Measurements from ENCODE around the gene CLDN7.

The CLDN7 gene, protein sequence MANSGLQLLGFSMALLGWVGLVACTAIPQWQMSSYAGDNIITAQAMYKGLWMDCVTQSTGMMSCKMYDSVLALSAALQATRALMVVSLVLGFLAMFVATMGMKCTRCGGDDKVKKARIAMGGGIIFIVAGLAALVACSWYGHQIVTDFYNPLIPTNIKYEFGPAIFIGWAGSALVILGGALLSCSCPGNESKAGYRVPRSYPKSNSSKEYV

DNA sequence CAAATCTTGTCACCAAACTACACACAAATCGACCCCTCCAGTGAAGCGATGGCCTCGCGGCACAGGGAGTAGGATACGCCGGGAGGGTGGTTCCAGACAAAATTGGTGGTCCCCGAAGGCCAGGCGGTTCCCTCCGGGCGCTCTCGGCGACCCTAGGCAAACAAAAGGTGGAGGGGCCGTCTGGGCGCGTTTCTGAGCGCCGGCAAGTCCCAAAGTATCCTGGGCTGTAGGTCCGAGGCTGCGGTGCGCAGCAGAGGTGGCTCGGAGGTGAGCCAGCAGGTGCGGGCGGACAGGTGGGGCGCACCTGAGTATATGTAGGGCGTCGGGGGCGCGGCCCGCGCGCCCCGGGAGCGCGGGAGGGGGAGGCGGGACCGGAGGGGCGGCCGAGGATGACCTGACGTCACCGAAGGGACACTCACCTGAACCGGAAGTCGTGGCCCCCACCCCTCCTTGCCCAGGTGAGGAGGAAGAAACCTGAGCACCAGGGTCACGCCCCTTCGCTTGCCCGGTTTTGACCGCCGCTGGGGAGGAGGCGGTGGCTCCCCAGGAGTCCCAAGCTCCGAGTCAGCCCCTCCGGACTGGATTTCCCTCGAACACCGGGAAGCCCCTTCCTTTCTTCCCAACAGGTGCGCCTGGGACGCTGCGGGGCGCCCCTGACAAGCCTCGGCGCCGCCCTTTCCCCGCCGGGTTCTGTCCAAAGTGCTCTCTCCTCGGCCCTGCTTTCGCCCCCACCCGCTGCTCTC lies at the start of gene CLDN7:
Gene CLDN7, minus strand, starts transcription at position 287 of the 743 bp plus-strand sequence. CDS start 435 bp downstream, outside the sequence.
- H3K4me3 ChIP-seq (ENCODE audit: low read depth, low read length), result peak within 1 kb of the TSS; percentile 50
- DNase-seq (ENCODE audit: low read depth), result no peak
- TF ChIP-seq, protein P1, sequence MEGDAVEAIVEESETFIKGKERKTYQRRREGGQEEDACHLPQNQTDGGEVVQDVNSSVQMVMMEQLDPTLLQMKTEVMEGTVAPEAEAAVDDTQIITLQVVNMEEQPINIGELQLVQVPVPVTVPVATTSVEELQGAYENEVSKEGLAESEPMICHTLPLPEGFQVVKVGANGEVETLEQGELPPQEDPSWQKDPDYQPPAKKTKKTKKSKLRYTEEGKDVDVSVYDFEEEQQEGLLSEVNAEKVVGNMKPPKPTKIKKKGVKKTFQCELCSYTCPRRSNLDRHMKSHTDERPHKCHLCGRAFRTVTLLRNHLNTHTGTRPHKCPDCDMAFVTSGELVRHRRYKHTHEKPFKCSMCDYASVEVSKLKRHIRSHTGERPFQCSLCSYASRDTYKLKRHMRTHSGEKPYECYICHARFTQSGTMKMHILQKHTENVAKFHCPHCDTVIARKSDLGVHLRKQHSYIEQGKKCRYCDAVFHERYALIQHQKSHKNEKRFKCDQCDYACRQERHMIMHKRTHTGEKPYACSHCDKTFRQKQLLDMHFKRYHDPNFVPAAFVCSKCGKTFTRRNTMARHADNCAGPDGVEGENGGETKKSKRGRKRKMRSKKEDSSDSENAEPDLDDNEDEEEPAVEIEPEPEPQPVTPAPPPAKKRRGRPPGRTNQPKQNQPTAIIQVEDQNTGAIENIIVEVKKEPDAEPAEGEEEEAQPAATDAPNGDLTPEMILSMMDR (conservative IDR thresholded peaks at IDR 0.05; ENCODE audit: low read depth, low read length), result no peak

DNA sequence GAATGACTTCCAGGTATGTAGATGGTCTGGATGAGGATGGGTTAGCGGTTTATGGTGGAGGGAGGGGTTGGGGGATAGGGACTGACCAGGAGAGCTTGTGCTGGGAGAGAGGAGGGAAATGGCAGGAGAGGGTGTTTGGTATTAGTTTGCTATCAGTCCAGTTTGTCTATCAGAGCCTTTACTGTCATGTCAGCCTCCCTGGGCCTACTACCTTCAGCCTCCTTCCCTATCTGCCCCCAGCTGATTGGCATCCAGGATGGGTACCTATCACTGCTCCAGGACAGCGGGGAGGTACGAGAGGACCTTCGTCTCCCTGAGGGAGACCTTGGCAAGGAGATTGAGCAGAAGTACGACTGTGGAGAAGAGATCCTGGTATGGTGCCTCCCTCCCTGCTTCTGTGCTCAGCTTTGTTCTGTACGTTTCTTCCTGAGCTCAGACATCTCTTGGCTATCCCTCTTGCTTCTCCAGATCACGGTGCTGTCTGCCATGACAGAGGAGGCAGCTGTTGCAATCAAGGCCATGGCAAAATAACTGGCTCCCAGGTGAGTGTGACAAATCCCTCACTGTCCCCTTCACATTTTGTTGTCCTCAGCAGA lies 48.9 kb upstream of the CLDN7 start:
- TF ChIP-seq, protein P1 (conservative IDR thresholded peaks at IDR 0.05; ENCODE audit: low read depth, low read length), result no peak

DNA sequence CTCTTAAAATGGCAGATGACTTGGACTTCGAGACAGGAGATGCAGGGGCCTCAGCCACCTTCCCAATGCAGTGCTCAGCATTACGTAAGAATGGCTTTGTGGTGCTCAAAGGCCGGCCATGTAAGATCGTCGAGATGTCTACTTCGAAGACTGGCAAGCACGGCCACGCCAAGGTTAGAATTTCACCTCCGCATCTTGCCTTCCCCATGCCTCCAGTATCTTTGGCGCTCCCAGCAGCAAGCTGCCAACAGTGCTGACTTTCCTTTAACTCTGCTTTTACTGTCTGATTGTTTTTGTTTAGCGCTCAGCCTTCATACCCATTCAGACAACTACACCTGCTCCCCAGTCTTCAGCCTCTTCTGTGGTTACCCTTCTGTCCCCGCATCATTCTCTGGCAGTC lies 47.4 kb upstream of the CLDN7 start:
- TF ChIP-seq, protein P1 (conservative IDR thresholded peaks at IDR 0.05; ENCODE audit: low read depth, low read length), result no peak
- no peak overlapping the region for H3K4me3 ChIP-seq (ENCODE audit: low read depth, low read length)
- no peak for DNase-seq (ENCODE audit: low read depth)

More for the DNA sequence above, 48.9 kb upstream of the CLDN7 start:
- H3K4me3 ChIP-seq (ENCODE audit: low read depth, low read length), result no peak overlapping the region
- no peak for DNase-seq (ENCODE audit: low read depth)

DNA sequence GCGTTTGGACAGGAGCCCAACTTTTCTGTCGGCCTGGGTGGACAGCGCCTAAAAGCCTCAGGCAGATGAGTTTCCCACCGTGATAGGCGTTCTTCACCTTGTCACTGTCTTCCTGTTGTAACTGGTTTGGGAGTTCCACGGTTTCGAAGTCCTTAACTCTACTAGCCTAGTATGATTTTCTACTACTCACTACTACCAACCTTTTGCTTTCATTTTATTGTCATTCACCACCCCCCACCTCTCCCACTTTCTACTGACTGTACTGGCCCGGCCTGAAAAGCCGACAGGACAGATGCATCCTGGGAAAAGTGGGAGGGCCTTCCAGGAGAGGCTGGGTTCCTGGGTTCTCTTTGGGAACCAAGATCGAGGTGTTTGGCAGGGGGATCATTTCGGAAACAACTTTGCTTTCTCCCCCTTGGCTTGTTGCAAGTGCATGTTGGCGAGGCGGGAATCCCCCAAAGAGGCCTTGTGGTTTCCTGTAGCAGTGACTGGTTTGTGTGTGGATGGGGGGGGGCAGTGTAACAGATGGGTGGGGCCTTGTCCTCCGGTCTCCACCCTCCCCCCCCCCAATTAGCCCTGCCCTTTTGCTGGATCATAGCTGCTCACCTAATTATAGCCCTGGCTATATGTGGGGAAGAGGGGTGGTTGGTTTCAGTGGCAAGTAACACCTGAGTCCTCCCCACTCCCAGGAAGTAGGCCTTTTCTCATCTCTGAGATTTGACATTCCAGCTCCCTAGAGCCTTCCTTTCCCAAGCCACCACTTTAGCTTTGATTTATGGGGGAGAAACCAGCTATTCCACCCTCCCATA lies 46.6 kb upstream of the CLDN7 start:
- TF ChIP-seq, protein P1 (conservative IDR thresholded peaks at IDR 0.05; ENCODE audit: low read depth, low read length), result no peak
- H3K4me3 ChIP-seq (ENCODE audit: low read depth, low read length), result peak overlapping the region; percentile 72
- DNase-seq (ENCODE audit: low read depth), result peak; percentile 88

DNA sequence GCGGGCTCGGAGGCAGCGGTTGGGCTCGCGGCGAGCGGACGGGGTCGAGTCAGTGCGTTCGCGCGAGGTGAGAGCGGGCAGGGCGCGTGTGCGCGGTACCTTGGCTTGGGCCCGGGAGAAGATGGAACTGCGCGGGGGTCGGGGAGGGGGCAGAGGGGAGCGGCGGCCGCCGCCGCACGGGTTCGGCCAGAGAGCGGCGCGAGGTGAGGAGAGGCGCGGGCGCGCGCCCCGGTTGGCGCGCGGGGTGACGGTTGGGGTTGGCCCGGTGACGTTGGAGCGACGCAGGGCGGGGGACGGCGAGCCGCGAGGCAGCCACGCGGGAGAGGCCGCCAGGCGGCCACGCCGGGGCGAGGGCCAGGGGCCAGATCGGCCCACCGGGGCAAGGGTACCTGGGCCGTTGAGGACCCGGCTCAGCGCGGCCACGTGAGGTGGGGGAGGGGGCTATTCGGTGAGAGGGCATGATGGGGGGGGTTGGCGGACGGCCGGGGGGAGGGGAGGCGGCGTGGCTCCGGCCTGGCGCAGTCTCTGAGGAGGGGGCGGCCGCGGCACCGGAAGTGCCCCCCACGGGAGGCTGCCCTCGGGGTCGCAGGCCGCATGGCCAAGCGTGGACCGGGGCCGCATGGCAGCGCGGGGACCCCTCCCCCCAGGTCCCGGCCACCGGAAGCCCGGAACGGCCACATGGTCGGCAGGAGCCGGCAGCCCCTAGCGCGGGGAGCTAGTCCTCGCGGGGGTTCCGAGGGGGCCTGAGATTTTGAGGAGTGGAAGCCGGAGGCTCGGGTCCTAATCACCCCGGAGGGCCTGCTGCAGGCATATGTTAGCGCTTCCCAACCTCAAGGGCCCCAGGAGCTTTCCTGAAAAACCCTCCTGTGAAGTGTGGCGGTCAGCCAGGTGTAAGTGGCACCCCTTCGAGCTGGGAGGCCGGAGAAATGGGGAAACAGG lies 45.7 kb upstream of the CLDN7 start:
- TF ChIP-seq, protein P1 (conservative IDR thresholded peaks at IDR 0.05; ENCODE audit: low read depth, low read length), result no peak
- peak overlapping the region; percentile 72 for H3K4me3 ChIP-seq (ENCODE audit: low read depth, low read length)
- peak; percentile 42 for DNase-seq (ENCODE audit: low read depth)

Measured in choroid plexus epithelial cell (primary cell).